GM18511 (cell line): ENCODE results near the gene TTPAL.

Experiments used
- ATAC-seq: cut with Tn5 transposase; IDR thresholded peaks from one replicate; pipeline ENCODE4 v1.9.1; 2021; ENCODE audit warnings: mild to moderate bottlenecking, moderate library complexity; ENCODE audit not compliant: unreplicated experiment

The TTPAL gene

GRCh38 chr20:44439318-44439717 lies 36.4 kb upstream of the TTPAL start:
- no peak for ATAC-seq

DNA sequence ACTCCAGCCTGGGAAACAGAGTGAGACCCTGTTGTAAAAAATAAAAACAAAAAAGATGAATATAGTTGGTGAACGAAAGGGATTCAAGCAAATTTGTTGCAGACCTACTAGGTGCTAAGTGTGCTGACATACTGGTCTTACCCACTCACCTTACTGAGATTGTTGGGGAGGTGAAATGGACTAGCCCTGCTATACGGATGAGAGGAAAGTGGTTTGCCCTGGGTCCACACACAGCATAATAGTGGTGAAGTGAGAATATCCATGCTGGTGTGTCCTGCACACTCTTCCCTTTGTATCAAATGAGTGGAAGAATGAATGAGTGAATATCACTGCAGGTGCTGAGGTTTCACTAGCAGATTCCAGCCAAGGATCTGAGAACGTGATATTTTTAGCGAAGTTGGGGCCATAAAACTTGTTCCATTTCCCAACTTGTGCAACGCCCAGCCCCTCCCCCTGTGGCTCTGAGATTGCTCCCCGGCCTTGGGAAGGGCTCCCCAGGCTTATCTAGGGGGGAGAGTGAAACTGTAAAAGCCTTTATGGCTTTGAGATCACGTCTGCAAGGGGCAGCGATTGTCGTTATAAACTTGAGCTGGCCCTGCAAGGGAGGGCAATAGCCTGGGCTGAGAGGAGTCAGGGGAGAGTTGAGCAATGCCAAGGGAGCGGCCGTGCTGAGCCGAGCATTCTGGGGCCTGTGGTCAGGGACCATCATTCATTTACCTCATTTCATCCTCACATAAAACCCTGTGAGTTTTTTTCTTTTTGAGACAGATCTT lies 33.2 kb upstream of the TTPAL start:
- ATAC-seq = no peak

- ATAC-seq = no peak
These were observed 29.6 kb upstream of the TTPAL start for GRCh38 chr20:44445742-44446710.

DNA sequence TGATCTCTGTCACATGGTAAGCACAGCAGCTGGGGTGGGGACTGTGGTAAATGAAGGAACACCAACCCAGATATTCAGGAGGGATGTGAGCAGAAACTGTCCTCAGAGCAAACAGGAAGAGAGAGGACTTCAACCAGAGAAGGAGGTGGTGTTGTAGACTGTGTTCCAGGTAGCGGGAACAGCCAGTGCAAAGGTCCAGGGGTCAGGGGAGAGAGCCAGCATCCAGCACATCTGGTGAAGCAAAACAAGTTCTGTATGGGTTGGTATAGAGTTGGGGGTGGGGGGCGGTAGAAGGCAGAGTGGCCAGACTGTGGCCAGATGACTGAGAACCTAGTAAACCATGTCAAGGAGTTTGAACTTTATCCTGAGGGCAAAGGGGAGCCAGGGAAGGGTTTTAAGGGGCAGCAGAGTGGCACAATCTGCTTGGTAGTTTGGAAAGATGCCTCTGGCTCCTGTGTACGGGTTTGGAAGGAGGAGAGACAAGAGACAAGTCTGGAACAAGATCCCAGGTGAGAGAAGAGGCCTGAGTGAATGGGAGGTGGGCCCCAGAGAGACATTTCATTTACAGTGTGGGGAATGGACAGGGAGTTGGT lies 27.8 kb upstream of the TTPAL start:
- ATAC-seq = no peak

DNA sequence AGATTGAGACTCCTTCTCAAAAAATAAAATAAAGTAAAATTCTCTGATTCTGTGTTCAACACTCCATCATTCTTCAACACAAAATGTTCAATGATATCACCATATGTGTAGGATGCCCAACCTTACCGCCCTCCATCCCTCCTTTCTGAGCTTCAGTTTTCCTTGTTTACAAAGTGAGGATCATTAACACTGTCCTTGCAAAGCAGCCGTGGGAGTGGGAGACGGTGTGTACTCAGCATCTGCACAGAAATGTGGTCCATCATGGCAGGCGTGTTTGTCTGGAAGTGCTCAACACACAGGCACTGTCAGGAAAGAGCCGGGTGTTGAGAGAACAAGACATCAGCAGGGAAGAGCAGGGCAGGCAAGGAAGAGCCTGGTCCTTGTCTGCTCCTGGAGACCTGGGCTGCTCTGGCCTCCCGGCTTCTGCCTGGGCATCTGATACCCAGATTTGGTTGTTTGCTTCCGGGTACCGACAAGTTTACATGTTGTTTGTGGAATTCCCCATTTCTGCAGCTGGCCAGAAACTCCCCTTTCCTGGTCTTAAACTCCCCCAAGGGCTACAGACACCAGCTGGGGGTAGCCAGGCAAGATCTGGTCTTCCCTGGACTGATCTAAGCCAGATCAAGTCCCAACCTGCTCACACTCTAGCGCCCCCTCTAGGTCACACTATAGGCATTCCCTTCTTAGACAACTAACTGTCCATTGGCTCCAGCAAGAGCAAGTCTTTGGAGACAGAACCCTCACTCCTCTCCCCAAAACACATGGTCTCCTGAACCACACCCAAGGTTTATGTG lies 26.7 kb upstream of the TTPAL start:
- ATAC-seq = no peak

GRCh38 chr20:44449864-44450263 lies 25.8 kb upstream of the TTPAL start:
- no peak for ATAC-seq

- no peak for ATAC-seq
These were observed 25.3 kb upstream of the TTPAL start for GRCh38 chr20:44450281-44450889.

DNA sequence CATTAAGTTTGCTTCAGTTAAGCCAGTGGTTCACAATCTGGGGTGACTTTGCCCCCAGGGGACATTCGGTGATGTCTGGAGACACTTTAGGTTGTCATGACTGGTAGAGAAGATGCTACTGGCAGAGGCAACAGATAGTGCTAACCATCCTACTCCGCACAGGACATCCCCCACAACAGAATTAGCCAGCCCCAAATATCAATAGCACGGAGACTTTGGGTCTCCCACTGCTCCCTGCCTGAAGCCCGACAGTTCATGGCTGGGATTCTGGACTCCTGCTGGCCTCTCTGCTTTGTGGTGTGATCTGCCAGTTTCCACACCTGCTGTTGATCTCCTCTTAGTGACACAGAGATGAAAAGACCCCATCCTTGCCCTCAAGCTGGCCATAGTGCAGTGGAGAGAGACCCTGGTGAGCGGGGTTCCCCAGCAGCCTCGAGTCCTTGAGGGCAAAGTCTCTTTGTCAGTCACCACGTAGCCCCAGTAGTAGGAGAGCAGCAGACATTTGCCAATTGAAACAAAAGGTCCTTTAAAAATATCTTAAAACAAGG lies 24.7 kb upstream of the TTPAL start:
- ATAC-seq = no peak

DNA sequence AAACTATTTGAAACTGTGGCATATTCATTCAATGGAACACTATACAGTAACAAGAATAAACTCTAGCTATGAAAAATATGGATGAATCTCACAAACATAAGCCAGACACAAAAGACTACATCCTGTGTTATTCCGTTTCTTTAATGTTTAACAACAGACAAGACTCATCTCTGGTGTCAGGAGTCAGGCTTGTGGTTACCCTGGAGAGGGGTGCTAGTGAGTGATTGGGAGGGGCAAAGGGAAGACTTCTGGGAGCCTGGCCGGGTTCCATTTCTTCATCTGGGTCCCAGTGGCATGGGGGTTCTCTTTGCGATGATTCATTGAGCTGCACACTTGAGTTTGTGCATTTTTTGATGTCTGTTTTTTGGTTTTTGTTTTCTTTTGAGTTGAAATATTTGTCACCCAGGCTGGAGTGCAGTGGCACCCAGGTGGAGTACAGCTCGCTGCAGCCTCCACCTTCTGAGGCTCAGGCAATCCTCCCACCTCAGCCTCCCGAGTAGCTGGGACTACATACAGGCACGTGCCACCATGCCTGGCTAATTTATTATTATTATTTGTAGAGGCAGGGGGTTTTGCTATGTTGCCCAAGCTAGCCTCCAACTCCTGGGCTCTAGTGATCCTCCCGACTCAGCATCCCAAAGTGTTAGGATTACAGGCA lies 21.2 kb upstream of the TTPAL start:
- ATAC-seq = no peak

GRCh38 chr20:44455126-44455525 lies 20.5 kb upstream of the TTPAL start:
- no peak for ATAC-seq

DNA sequence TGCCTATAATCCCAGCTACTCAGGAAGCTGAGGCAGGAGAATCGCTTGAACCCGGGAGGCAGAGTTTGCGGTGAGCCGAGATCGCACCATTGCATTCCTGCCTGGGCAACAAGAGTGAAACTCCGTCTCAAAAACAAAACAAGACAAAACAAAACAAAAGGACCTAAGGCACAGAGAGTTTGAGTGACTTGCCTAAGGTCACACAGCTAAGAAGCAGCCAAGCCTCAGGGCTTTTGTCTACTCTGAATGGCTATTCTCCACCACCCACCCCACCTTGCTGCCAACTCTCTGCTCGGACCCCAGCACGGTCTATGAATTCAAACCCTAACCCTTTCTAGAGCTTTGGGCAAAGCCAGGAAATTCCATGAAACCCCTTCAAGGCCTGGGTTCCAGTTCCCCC lies 19.1 kb upstream of the TTPAL start:
- no peak for ATAC-seq

DNA sequence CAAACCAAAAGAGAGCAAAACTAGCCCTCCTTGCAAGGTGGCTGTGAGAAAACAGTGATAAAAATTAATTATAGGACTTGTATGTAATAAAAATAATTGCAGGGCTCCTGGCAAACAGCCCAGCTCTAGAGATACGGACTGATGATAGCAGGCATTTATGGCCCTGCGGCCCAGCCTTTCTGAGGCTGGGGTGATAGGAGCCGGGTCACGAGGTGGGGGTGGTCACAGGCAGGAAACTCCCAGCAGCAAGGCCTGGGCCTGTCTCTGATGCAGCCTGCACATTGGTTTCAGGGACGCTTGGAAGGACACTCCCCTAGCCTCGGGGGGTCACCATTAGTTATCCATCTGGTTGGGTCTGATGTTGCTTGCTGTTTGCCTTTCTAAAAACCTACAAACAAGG lies 18.7 kb upstream of the TTPAL start:
- no peak for ATAC-seq

- no peak for ATAC-seq
These were observed 16.4 kb upstream of the TTPAL start for GRCh38 chr20:44459271-44459670.

GRCh38 chr20:44460795-44461141 lies 14.9 kb upstream of the TTPAL start:
- no peak for ATAC-seq

DNA sequence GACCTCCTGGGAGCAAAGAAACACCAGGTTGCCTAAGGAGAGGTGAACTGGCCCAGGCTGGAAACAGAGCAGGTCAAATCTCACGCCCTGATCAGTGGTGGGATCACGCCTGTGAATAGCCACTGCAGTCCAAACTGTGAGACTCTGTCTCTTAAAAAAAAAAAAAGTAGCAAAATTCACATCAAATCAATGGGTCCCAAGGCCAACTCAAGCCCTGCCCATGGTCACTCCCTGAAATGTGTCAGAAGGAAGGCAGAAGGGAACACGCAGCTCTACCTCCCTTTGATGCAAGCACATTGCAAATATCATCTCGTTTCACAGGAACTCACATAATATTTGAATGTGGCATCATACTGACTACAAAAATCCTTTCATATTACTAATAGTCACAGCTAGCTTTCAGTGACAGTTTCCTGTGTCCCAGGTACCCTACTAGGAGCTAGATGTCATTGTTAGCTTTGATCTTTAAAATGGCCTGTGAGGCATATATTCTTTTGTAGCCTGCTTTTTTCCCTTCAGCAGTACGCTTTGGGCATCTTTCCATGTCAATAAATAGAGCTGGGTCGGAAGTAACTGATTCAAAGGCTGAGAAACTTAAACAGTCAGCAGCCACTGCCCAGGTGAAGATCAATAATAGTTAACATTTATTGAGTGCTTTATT lies 14.4 kb upstream of the TTPAL start:
- ATAC-seq = no peak

GRCh38 chr20:44461803-44462174 lies 13.9 kb upstream of the TTPAL start:
- ATAC-seq = no peak

DNA sequence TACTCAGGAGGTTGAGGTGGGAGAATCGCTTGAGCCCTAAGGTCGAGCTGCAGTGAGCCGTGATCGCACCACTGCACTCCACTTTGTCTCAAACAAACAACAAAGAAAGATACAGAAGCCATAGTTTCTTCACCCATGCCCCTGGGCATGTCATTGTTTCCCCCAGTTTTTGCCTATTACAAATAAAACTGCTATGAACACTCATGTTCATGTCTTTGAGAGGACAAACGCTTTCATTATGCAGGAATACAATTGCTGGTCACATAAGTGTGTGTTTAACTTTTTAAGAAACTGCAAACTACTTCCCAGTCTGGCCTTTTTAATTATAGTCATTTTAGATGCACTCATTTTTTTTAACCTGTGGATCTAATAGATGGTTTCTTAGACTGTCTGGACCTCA lies 12.2 kb upstream of the TTPAL start:
- ATAC-seq = no peak

- ATAC-seq = no peak
These were observed 11.2 kb upstream of the TTPAL start for GRCh38 chr20:44464514-44464913.

- ATAC-seq = no peak
These were observed 10.6 kb upstream of the TTPAL start for GRCh38 chr20:44465001-44465560.
